CD4-positive, alpha-beta T cell treated with Interleukin-10 for 1 hour (primary cell): Measurements from ENCODE around the gene TXN.
"Not testable (repeated sequence)": the region's sequence is repeated elsewhere in the genome, so short reads cannot be mapped to it uniquely, and the experiment has no call there.

ENCODE experiments used
- DNase-seq: peaks from one replicate; pipeline ENCODE4 v3.0.0-alpha.2; 2020

The TXN gene

DNA sequence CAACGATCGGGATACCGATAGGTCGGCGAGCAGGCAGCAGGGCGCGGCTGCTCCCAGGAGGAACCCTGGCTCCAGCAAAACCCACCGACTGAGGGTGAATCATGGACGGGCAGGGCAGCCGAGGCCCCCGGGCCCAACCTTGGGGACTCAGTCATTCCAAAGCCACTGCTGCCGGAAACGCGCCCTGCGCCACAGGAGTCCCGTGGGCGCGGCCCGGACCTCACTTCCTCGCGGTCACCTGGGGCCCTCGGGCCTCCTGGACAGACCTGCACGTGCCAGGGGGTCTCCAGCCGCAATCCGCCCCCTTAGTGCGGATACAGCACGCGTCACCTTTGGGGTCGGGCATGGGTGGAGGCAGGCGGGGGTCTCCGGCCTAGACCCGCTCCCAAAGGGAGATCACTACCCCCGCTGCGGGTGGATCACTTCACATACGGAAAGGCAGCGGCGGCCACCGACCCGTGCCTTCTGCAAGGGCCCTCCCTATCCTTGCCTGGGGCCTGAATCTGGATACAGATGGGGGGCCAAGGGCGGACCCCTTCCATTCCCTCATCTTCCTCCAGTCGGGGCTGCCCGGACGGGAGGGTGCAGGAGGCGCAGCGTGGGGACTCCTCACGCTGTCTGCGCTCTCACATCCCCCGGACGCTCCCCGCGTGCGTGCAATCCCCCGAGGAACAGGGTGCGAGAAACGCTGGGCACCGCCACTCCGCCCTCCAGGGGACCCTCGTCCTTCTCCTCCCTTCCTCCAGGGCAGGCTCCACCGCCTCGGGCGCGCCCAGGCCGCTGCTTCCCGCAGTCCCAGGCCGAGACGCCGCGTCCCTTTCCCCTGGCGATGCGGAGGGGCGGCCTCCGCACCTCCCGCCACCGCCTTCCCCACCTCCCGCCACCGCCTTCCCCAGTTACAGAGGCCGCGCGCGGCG lies 586 bp downstream of the TXN start:
- DNase-seq, result peak; percentile 32

DNA sequence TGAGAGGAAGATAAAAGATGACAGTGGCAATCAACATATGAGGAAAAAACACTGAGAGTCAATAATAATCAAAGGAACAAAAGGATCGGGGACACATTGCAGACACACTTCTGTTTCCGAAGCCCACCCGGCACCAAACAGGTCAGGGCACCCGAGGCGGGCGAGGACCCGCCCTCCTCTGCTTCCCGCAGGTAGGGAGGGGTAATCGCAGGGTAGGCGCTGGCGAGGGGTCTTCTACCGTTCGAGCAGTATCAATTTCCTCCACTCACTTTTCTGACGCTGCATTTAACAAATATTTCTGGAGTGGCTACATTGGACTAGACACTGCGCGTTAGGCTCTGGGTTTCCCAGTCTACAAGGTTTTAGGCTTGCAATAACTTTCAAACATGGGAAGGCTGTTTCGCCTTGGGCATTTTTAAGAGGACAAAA lies 1.3 kb downstream of the TXN start:
- DNase-seq, result peak; percentile 8

DNA sequence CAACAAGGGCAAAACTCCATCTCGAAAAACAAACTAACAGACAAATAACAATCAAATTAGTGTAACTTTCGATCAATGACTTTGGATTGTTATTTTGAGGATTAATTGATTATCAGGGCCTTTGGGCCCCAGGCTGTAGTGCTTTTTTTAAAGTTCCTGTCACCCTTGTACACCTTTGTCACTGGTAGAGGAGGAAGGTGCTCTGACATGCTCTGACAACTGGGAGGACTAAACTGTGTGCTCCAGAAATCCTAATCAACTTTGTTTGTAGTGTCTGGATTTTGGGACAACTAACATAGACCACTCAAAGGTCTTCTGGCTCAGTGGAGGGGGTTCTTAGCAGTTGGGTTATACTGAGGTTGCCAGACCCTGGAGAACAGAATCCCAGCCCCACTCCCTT lies 1.8 kb downstream of the TXN start:
- DNase-seq, result no peak

DNA sequence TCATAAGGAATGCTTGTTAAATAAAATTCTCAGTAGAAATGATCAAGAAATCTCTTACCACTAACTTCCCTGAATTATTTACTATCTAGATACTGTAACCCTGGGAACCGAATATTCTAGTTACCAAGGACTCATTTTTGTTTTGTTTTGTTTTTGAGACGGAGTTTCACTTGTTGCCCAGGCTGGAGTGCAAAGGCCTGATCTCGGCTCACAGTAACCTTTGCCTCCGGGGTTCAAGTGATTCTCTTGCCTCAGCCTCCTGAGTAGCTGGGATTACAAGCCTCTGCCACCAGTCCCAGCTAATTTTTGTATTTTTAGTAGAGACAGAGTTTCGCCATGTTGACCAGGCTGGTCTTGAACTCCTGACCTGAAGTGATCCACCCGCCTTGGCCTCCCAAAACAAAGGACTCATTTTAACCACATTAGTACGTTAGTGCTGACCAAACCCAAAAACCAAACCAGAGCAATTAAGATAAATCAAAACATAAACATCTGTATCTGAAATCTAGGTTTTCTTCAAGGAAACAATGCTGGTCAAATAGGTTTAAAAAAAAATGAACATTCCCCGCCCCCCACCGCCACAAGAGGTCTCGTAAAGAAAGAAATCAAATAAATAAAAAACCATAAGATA lies 3.7 kb downstream of the TXN start:
- DNase-seq, result no peak

DNA sequence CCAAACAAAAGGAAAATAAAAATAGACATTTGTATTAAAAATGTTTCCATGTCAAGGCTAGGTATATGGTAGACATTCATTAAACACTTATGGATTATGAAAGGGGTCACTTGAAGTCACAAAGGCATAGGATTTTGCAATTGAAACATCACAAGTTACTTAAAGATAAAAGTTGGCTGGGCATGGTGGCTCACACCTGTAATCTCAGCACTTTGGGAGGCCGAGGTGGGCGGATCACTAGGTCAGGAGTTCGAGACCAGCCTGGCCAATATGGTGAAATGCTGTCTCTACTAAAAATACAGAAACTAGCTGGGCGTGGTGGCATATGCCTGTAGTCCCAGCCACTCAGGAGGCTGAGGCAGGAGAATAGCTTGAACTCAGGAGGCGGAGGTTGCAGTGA lies 4.5 kb downstream of the TXN start:
- not testable (repeated sequence) for DNase-seq

DNA sequence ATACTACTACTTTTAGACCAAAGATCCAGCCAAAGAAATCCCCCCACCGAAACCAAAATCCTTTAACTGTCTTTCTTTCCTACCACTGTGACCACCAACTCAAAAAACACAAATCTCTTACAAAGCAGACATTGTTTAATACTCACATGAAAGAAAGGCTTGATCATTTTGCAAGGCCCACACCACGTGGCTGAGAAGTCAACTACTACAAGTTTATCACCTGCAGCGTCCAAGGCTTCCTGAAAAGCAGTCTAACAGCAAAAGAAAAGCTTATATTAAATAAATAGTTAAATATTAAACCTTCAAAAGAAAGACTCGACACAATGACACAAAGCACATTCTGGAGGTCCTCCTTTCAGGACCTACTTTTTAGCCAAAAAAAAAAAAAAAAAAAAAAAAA lies 5.1 kb downstream of the TXN start:
- no peak for DNase-seq

DNA sequence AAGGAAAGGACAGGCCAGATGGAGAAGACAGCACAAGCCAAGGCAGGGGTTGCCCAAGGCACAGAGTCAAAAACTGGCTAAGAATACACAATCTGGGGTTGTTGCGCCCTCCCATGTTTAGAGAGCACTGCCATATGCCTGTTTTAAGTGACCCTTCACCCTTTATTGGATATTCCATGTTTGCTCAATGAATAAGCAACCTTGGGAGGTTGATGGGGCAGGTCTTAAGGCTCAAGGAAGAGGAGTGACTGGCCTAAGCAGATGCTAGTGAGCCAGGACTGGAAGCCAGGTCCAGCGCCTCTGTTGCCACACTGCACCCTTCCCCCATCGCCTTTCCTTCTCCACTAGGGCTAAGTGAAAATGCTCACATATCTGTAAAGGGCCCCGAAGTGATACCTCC lies 6.7 kb downstream of the TXN start:
- no peak for DNase-seq

DNA sequence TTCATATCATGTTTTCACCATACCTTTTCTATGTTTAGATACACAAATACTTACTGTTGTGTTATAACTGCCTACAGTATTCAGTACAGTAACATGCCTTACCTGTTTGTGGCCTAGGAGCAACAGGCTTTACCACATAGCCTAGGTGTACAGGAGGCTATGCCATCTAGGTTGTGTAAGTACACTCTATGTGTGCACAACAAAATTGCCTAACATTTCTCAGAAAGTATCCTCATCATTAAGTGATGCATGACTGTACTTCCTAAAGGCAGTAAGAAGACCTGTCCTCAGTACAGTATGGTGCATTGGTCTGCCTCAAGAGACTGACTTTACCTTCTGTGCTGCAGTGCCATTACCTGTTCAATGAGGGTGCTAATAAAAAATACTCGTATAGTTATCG lies 7.9 kb downstream of the TXN start:
- no peak for DNase-seq

DNA sequence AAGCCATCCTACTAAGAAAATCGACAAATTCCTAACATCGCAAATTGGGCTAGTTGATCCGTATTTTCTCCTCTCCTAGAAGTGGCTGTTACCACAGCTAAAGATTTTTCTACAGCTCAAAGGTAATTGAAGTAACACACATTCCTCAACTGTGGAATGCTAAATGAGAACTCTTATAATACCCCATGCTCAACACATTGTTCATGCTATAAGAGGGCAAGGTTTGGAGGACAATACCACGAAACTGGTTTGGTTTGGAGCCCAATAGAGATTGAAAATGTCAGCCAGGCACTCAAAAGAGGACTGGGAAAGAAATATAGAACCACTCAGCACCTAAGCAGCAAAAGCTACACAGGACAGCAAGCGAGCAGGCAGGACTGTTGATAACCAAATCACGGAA lies 10.1 kb downstream of the TXN start:
- DNase-seq, result no peak

DNA sequence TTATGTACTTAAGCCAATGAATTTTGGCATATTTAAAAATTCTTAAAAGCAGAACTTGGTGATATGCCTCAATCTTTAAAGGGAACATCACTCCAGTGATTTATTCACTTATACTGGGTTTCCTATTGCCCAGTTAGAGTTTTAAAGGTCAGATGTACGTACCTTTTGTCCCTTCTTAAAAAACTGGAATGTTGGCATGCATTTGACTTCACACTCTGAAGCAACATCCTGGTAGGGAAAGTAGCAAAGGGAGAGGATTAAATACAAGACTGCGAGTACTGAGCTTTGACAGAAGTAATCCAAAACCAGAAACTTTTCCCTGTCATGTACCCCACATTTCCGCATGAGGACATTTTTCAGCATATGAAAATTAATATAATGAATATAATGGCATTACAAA lies 11.7 kb downstream of the TXN start:
- no peak for DNase-seq

DNA sequence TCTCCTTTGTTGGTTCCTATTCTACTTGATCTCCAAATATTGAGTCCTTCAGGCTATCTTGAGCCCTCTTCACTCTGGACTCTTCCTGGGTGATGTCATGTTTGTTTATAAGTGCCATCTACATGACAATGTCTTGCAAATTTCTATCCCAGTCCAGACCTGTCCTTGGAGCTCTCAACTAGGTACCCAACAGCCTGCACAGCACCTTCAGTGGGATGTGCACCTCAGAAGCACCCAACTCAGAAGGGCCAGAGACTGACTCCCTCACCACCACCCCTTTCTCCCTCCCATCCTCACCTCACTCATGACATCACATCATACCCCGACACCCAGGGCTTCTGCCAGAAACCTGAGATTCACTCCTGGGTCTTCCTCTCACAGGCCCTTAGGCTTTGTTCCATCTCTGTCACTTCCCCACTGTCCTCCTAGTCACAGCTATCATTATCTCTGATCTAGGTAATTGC lies 14.4 kb downstream of the TXN start:
- DNase-seq, result no peak

DNA sequence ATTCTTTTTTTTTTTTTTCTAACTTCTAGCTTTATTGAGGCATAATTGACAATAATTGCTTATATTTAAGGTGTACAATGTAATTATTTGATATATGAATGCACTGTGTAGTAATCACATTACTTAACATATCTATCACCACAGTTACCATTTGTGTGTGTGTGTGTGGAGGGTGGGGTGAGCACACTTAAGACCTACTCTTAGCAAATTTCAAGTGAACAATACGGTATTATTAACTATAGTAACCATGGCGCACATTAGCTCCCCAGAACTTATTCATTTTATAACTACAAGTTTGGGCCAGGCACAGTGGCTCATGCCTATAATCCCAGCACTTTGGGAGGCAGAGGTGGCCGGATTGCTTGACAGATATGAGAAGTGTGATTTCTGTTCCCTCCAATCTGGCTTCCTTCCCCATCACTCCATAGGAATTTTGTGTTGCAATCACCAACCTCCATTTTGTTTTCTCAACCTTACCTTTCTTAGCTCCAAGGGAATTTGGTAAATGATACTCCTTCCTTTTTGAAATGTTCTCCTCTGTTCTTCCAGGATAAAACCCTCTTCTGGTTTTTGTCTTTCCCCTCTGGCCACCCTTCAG lies 14.9 kb downstream of the TXN start:
- no peak for DNase-seq

DNA sequence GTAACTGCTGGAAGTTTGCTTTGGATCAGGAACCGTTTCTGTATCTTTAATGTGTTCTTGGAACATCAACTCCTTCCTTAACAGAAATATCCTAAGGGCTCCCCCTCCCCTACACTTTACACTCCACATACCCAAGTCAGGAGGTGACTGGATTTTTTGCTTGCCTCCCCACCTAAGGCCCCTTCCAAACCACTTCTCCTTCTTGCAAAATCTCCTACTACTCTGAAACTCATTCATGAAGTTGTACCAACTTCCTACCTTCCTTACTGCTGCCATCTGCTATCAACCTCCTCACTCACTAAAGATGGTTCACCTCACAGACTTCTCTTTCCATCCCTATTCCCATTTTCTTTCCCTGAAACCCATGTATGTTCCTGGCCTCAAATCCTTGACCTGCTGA lies 16.1 kb downstream of the TXN start:
- DNase-seq, result no peak

DNA sequence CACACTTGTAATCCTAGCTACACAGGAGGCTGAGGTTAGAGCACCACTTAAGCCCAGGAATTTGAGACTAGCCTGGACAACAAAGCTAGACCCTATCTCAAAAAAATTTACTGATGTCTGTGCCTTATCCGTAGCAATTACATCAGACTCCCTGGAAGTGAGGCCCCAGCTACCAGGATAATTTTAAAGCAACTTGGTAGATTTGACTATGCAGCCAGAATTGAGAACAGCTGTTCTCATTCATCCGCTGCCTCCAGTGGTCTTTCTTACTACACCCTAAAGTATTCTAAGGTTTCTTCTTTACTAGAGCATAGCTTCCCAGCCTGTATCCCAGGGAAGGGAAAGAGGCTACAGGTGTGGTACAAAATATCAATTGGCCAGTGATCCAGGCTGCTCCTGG lies 28.0 kb downstream of the TXN start:
- DNase-seq, result no peak

DNA sequence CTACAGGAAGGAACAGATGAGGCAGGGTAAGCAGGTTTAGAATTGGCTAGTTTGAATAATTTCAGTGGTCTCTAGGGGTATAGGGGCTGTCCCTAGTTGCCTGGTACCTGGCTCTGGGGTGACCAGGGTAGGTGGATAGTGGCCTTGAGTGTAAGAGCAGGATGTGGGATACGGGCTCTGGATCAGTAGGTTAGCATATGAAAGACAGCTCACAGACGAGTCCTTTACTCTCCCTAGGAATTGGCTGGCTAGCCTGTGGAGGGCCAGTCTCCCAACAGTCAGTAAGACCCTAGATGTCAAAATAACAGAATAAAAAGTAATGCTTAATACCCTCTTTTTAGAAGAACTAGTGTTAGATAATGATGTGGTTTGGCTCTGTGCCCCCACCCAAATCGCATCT lies 31.7 kb downstream of the TXN start:
- no peak for DNase-seq

DNA sequence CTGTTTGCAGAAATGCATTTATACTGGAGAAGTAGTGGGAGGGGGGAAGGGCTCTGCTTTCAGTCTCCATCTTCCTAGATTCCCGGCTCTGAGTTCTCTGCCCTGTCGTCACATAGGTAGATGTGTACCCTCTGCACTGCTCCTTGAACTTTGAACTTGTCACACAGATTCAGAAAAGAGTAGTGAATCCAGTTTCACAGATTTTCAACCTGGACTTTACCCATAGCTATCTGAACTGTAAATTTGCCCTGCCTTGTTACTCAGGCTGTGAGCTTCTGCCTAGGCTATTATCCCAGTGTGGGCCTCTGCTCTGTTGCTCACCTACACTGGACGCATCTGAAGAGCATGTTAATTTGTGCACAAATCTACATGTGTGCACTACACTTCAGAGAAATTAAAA lies 35.5 kb downstream of the TXN start:
- DNase-seq, result no peak

DNA sequence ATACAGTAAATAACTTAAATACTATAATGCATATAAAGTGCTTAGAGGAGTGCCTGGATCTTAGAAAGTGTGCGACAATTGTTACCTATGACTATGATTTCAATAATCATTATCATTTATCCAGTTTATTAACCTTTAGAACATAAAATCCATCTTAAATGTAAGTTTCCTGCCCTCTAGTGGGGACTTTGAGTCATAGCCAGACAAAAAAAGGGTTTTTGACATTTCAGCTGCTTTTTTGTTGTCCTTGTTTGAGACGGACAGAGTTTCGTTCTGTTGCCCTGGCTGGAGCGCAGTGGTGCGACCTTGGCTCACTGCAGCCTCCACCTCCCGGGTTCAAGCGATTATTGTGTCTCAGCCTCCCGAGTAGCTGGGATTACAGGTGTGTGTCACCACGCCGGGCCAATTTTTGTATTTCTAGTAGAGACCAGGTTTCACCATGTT lies 38.6 kb downstream of the TXN start:
- peak; percentile 28 for DNase-seq

DNA sequence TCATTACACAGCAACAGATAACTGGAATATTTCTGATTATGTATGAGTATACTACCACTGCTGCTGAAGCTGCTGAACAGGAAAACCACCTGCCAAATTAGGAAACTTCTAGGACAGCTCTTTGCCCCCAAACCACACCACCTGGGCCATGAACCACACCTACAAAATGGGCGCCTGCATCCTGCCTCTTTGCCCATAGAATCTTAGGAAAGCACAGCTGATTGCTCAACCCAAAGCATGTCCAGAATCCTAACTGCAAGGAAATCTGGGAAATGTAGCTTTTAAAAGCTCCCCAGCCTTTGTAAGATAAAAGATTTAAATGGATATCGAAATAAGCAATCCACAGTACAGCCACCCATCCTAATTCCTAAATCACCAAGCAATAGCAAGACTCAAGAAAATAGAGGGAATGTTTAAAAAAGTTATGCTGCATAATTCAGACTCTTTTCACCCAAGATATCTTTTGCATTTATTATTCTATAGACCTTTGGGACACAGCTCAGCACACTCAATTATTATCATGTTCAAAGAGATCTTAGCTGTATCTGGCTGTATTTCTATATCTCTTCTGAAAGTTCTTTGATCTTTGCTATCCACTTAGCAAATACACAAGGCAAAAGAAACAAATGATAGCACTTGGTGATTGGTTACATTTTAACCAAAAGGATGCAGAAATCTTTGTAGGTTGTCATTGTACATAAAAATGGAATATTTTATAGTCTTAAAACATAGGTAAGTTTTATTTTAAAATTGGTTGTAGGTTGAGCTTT lies 41.5 kb downstream of the TXN start:
- no peak for DNase-seq

DNA sequence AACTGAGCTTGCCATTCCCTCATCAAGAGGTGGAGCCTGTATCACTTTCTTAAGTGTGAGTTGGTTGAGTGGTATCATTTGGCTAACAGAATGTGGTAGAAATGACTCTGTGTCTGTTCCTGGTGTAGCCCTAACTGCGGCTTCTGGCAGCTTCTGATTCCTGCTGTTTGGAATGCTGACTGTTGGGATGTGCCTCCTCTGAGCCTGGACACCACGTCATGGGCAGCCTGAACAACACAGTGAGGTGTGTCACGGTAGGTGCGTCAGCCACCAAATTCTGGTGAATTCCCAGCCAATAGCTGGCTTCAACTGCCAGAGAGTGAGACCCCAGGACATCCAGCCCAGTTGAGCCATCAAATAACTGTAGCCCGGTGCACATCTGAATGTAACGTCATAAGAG lies 42.2 kb downstream of the TXN start:
- DNase-seq, result no peak

DNA sequence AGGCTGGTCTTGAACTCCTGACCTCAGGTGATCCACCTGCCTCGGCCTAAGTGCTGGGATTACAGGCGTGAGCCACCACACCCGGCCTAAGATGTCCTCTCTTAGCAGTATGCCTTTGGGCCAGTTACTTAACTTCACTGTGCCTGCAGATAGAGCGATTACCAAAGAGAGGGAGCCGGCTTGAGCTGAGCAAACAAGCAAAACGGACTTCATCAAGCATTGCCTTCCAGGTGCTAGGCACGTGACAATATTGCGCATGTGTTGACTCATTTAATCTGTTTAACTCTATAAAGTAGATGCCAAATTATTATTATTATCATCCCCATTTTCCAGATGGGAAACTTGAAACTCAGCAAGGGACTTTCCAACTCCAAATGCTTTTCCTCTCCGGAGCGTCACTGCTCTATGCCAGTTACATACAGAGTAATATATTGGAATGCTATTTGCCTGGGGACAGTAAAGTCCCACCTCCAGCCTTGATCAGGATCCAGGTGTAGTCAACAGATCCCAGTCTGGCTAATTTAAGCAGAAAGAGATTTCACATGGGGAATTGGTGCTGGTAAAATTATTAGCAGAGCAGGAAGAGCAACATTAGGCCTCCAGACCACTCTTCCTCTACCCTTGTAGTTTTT lies 42.8 kb downstream of the TXN start:
- no peak for DNase-seq

DNA sequence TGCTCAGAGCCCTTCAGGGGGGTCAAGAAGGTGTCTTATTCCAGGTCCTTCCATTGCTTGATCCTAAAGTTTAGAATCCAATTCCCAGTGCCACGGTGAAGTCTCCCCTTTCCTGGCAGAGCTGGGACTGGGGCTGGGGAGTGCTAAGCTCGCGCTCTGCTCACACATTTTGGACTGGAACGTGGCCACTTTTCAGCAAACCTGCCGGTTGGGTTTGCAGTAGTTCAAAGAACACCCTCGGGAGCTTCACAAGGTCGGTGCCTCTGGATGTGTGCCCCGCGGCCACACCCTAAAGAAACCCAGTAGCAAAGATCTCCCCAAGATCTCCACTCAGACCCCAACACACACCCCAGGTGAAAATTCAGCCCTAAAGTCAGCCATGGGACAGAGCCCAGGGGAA lies 48.3 kb downstream of the TXN start, which contains the start of gene C9orf152:
Gene C9orf152 (minus strand): TSS at position 129 of the 400 bp plus-strand sequence. CDS start 580 bp downstream, outside the sequence.
- DNase-seq, result no peak

DNA sequence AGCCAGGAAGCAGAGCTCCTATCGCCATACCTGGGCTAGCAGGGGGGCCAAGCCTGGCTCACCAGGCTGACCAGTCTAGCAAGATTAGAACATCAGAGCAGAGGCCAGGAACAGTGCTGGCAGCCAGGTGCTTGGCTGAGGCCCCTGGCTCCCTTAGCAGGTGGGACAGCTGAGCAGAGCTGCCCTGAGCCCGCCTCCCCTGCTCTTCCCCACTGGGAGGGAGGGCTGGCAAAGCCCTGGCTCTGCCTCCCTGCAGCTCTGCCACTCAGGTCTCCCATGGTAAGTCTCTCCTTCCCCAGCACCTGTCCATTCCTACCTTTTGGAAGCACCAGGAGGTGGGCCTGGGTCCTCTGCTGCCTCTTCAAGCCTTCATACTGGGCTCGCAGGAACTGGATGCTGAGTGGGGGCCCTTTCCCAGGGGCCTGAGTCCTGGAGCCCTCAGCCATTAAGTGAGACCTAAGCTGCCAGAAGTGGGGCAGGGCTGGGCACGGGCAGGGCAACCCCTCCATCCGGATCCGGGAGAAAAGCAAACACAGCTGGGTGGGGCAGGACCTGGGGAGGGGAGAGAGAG lies 49.2 kb downstream of the TXN start:
- no peak for DNase-seq
